Measurements from ENCODE around the gene CORO1C.
"Not testable (repeated sequence)": the region's sequence is repeated elsewhere in the genome, so short reads cannot be mapped to it uniquely, and the experiment has no call there.

- TF ChIP-seq, protein P1, sequence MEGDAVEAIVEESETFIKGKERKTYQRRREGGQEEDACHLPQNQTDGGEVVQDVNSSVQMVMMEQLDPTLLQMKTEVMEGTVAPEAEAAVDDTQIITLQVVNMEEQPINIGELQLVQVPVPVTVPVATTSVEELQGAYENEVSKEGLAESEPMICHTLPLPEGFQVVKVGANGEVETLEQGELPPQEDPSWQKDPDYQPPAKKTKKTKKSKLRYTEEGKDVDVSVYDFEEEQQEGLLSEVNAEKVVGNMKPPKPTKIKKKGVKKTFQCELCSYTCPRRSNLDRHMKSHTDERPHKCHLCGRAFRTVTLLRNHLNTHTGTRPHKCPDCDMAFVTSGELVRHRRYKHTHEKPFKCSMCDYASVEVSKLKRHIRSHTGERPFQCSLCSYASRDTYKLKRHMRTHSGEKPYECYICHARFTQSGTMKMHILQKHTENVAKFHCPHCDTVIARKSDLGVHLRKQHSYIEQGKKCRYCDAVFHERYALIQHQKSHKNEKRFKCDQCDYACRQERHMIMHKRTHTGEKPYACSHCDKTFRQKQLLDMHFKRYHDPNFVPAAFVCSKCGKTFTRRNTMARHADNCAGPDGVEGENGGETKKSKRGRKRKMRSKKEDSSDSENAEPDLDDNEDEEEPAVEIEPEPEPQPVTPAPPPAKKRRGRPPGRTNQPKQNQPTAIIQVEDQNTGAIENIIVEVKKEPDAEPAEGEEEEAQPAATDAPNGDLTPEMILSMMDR (IDR thresholded peaks at IDR 0.05): not testable (repeated sequence)
- not testable (repeated sequence) for TF ChIP-seq POLR2AphosphoS5 (IDR thresholded peaks at IDR 0.05); POLR2A (IDR thresholded peaks at IDR 0.05); EP300 (IDR thresholded peaks at IDR 0.05; ENCODE audit: low read depth)
Observed at GRCh38 chr12:108658115-108658514, 73.2 kb downstream of the CORO1C start.

Measured in transverse colon (tissue), 4 donors.